ENCODE measurements around the gene CTNNB1.

The CTNNB1 gene

DNA sequence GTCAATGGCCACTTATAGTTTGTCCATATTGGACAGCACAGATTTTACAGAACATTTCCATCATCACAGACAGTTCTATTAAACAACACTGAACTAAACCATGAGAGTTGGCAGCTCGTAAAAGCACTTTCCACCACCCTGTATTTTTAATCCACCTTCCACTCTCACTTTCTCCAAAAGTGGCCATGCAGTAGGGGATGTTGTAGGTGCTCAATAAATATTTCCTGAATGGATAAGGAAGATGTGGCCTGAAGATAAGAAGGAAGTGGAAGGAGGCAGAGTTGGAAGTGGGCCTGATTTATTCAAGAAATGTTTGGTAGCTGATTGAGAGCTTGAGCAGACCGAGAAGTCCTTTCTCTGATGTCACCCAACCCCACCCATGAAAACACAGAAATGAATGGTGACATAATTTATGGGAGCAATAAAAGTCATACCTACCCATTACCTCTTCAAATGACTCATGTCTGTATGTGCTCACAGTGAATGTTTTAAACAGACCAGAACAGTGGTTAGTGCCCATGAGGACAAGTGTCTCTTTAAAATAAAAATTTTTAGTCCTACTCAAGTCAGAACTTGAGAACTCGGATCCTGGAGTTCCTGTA lies 39.6 kb upstream of the CTNNB1 start:
- TF ChIP-seq CTCF (IDR thresholded peaks at IDR 0.05; ENCODE audit: low read length) (no peak), EZH2 (IDR thresholded peaks at IDR 0.05; ENCODE audit: borderline replicate concordance, low read length) (no peak)
- H3K4me1 ChIP-seq (ENCODE audit: insufficient read depth, low read length, severe bottlenecking) = no peaks in the 10 kb centered on the region
- H3K27ac ChIP-seq (ENCODE audit: low read depth, low read length, poor library complexity, severe bottlenecking) = no peak overlapping the region
- H2AFZ ChIP-seq (ENCODE audit: low read length) = no peak overlapping the region
- H3K4me3 ChIP-seq (ENCODE audit: low read depth, low read length, poor library complexity, severe bottlenecking) = no peak overlapping the region
- no peak overlapping the region for H3K4me2 ChIP-seq (ENCODE audit: low read length)
- no peaks in the 10 kb centered on the region for H3K9me2 ChIP-seq (ENCODE audit: low read depth, low read length)
- H3F3A ChIP-seq (ENCODE audit: insufficient read depth, low read length) = no peaks in the 10 kb centered on the region
- no peak overlapping the region for H3K9ac ChIP-seq (ENCODE audit: low read length)
- no peaks in the 10 kb centered on the region for H3K9me3 ChIP-seq (ENCODE audit: low read length)
- no peaks in the 10 kb centered on the region for H4K20me1 ChIP-seq (ENCODE audit: insufficient read depth, low read length)
- H3K36me3 ChIP-seq (ENCODE audit: insufficient read depth, low read length) = no peaks in the 10 kb centered on the region
- H3K27me3 ChIP-seq (ENCODE audit: insufficient read depth, low read length) = no peaks in the 10 kb centered on the region
- no peaks in the 10 kb centered on the region for H3K79me2 ChIP-seq (ENCODE audit: insufficient read depth, low read length)

GRCh38 chr3:41162541-41162940 lies 36.8 kb upstream of the CTNNB1 start:
- H3K9me3 ChIP-seq (ENCODE audit: low read length) = no peaks in the 10 kb centered on the region
- TF ChIP-seq EZH2 (IDR thresholded peaks at IDR 0.05; ENCODE audit: borderline replicate concordance, low read length) (no peak), CTCF (IDR thresholded peaks at IDR 0.05; ENCODE audit: low read length) (no peak)

DNA sequence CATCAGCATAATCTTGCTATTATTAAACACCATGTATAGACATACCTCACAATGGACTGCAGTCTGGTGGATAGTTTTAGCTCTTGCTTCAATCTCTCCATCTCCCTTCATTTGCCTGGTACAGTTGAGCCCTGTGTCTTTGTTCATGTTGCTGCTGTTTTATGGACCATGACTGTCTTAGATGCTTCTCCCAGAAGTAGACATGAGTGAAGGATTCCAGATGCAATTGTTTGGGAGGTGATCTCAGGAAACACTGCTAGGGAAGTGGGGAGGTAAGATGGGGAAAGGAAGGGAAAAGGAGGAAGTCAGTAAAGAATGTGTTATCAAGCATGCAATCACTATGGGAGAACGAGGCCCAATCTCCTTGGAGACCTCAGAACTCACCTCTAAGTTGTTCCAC lies 36.3 kb upstream of the CTNNB1 start:
- H3K9me3 ChIP-seq (ENCODE audit: low read length) = no peaks in the 10 kb centered on the region
- no peaks in the 10 kb centered on the region for H3K4me1 ChIP-seq (ENCODE audit: insufficient read depth, low read length, severe bottlenecking)
- no peaks in the 10 kb centered on the region for H3K9me2 ChIP-seq (ENCODE audit: low read depth, low read length)
- no peak overlapping the region for H3K4me3 ChIP-seq (ENCODE audit: low read depth, low read length, poor library complexity, severe bottlenecking)
- no peak overlapping the region for H2AFZ ChIP-seq (ENCODE audit: low read length)
- TF ChIP-seq CTCF (IDR thresholded peaks at IDR 0.05; ENCODE audit: low read length) = no peak
- TF ChIP-seq EZH2 (IDR thresholded peaks at IDR 0.05; ENCODE audit: borderline replicate concordance, low read length) = no peak
- H3K79me2 ChIP-seq (ENCODE audit: insufficient read depth, low read length) = no peaks in the 10 kb centered on the region
- no peaks in the 10 kb centered on the region for H3F3A ChIP-seq (ENCODE audit: insufficient read depth, low read length)
- no peaks in the 10 kb centered on the region for H3K27me3 ChIP-seq (ENCODE audit: insufficient read depth, low read length)
- H3K4me2 ChIP-seq (ENCODE audit: low read length) = no peak overlapping the region
- H4K20me1 ChIP-seq (ENCODE audit: insufficient read depth, low read length) = no peaks in the 10 kb centered on the region
- H3K36me3 ChIP-seq (ENCODE audit: insufficient read depth, low read length) = no peaks in the 10 kb centered on the region
- H3K27ac ChIP-seq (ENCODE audit: low read depth, low read length, poor library complexity, severe bottlenecking) = no peak overlapping the region
- H3K9ac ChIP-seq (ENCODE audit: low read length) = no peak overlapping the region

More at GRCh38 chr3:41162541-41162940, 36.8 kb upstream of the CTNNB1 start:
- Histone ChIP-seq H3F3A (ENCODE audit: insufficient read depth, low read length) (no peaks in the 10 kb centered on the region), H3K4me2 (ENCODE audit: low read length) (no peak overlapping the region), H3K36me3 (ENCODE audit: insufficient read depth, low read length) (no peaks in the 10 kb centered on the region), H3K9me2 (ENCODE audit: low read depth, low read length) (no peaks in the 10 kb centered on the region), H3K79me2 (ENCODE audit: insufficient read depth, low read length) (no peaks in the 10 kb centered on the region), H3K27ac (ENCODE audit: low read depth, low read length, poor library complexity, severe bottlenecking) (no peak overlapping the region), H3K4me1 (ENCODE audit: insufficient read depth, low read length, severe bottlenecking) (no peaks in the 10 kb centered on the region), H2AFZ (ENCODE audit: low read length) (no peak overlapping the region), H4K20me1 (ENCODE audit: insufficient read depth, low read length) (no peaks in the 10 kb centered on the region), H3K27me3 (ENCODE audit: insufficient read depth, low read length) (no peaks in the 10 kb centered on the region), H3K9ac (ENCODE audit: low read length) (no peak overlapping the region), H3K4me3 (ENCODE audit: low read depth, low read length, poor library complexity, severe bottlenecking) (no peak overlapping the region)
